ENCODE data around the gene HCN1. TPM values are rescaled to one million over a fixed set of nuclear protein-coding genes. Genes with fewer than 3 reads are reported as not detected.
A peak's percentile ranks its signal among the peaks of the same experiment; 100 is the strongest.
"Not testable (repeated sequence)": the region's sequence is repeated elsewhere in the genome, so short reads cannot be mapped to it uniquely, and the experiment has no call there.

Gene HCN1
- total RNA-seq, 4 donors from 2014 or later = 0.09 to 0.48 (median 0.13) TPM; not detected in 1

DNA sequence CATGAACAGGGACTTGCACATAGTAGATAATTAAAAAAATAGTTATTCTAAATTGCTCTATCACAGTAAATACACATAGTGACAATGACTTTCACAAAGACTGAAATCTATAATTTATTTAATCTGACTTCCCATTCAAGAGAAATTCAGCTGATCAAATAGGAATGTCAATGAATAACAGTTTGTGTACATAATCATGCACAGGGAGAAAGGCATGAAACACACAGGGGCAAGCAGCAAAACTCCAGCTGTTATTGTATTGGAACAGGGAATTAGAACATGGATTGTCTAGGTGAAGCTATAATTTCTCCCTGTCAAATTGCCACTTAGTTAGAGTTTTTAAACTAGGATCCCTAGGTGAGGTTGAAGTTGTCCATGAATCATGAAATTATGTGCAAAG lies 99.9 kb downstream of the HCN1 start:
- ATAC-seq (ENCODE audit: low FRiP score) (no peak), DNase-seq (ENCODE audit: low spot score) (no peak)
- TF ChIP-seq CTCF (IDR thresholded peaks at IDR 0.05) = no peak

DNA sequence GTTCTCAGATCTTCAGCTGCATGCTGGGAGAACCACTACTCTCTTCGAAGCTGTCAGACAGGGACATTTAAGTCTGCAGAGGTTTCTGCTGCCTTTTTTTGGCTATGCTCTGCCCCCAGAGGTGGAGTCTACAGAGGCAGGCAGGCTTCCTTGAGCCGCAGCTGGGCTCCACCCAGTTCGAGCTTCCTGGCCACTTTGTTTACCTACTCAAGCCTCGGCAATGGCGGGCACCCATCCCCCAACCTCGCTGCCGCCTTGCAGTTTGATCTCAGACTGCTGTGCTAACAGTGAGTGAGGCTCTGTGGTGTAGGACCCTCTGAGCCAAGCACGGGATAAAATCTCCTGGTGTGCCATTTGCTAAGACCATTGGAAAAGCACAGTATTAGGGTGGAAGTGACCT lies 110.2 kb downstream of the HCN1 start:
- not testable (repeated sequence) for DNase-seq (ENCODE audit: low spot score); ATAC-seq (ENCODE audit: low FRiP score)

DNA sequence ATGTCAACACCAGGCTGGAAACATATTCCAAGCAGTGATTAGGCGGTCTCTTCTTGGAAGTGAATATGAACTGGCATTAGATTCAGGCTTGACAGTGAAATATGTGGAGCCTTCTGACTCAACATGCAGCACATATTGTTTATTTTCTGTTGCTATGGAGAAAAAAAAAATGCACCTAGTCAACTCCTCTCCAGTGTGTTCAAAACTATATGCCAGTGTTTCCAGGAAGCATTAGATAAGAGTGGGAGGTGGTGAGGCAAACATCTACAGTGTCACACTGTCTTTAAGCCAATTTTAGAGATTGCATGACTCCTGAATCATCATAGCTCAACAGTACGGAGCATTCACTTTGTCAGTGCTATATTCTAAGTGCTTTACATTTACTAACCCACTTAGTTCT lies 117.9 kb downstream of the HCN1 start:
- ATAC-seq (ENCODE audit: low FRiP score) (peak; percentile 99), DNase-seq (ENCODE audit: low spot score) (no peak)
- no peak for TF ChIP-seq CTCF (IDR thresholded peaks at IDR 0.05)

DNA sequence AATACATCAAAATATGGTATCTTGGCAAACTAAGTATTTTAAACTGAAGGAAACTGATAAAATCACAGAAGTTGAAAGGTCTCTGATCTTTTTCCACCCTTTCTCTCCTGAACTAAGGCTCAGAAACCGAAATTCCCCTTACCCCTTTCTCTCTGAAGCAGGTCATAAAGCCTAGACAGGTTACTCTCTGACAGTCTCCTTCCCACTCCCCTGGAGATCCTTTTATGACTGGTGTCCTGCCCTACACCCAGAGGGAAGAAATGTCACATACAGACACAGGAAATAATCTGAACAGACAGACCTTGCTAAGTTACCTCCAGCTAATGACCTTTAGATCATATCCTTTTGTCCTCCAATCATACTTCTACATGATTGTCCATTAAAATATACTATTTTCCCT lies 127.4 kb downstream of the HCN1 start:
- TF ChIP-seq CTCF (IDR thresholded peaks at IDR 0.05) = no peak
- no peak for DNase-seq (ENCODE audit: low spot score)
- no peak for ATAC-seq (ENCODE audit: low FRiP score)

- no peak for ATAC-seq (ENCODE audit: low FRiP score)
- no peak for TF ChIP-seq CTCF (IDR thresholded peaks at IDR 0.05)
- DNase-seq (ENCODE audit: low spot score) = no peak
Measured at GRCh38 chr5:45542421-45542820, 153.8 kb downstream of the HCN1 start.

GRCh38 chr5:45533663-45534062 lies 162.5 kb downstream of the HCN1 start:
- no peak for TF ChIP-seq CTCF (IDR thresholded peaks at IDR 0.05)
- DNase-seq (ENCODE audit: low spot score) = no peak
- ATAC-seq (ENCODE audit: low FRiP score) = no peak

DNA sequence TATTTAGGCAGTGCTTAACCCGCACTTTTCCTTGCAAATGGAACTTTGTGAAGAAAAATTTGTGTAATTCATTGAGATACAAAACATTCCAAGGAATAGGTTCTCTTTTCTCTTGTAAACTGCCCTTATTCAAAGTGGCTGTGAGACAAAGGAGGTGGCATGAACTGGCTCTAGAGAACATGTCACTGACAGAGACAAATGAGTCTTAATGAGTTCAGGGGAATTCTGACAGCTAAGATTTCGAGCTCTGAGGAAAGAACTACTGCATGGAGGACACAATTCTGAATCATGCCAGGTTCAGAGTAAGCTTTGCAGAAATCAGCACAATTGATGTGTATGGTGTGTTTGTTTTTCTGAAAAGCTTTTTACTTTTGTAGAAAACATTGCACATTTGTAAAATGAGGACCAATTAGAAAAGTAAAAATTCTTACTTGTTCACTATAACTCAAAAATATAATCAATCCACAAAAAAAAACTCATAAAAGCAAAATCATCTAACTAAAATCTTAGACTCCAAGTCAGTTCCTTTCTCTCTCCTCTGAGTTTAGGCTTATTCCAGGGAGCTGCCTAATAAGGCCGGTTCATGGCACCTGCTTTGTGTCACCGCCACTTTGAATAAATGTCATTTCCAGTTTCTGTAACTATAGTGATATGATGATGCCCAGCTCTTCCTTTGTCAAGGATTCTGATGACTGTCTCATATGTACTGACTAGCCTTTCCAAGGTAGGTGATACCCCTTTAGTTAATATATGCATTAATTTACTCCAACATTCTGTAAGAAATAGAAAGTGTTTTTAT lies 163.2 kb downstream of the HCN1 start:
- ATAC-seq (ENCODE audit: low FRiP score) (no peak), DNase-seq (ENCODE audit: low spot score) (no peak)
- no peak for TF ChIP-seq CTCF (IDR thresholded peaks at IDR 0.05)
